HEK293T (cell line): Measurements from ENCODE around the gene DERL3.

Source experiments
- CTCF ChIA-PET: fragments of 350-600 bp; formaldehyde crosslinking; extraction: SDS; loops from one replicate; lab custom pipeline; 2021; ENCODE audit warnings: antibody characterized with exemption, inconsistent platforms; lab: Yijun Ruan, JAX
- POLR2A ChIA-PET: fragments of 350-600 bp; formaldehyde crosslinking; extraction: SDS; loops from one replicate; lab custom pipeline; 2020; ENCODE audit warnings: antibody characterized with exemption, inconsistent platforms; lab: Yijun Ruan, JAX
- DNase-seq: peaks from one replicate; pipeline ENCODE4 v3.0.0; 2012; ENCODE audit warnings: mixed read lengths; ENCODE audit errors: extremely low spot score
- ARNT ChIP-seq: fragments of 450-650 bp; IDR thresholded peaks from 2 replicates; pipeline ENCODE4 v1.6.1; 2017; ENCODE audit warnings: mild to moderate bottlenecking
- BHLHE40 ChIP-seq: fragments of 450-650 bp; IDR thresholded peaks from 2 replicates; pipeline ENCODE4 v1.6.1; 2016; ENCODE audit warnings: mild to moderate bottlenecking, moderate library complexity, borderline replicate concordance
- CTBP1 ChIP-seq: fragments of 450-650 bp; IDR thresholded peaks from 2 replicates; pipeline ENCODE4 v1.6.1; 2016; ENCODE audit warnings: borderline replicate concordance
- ELF4 ChIP-seq: fragments of 450-650 bp; IDR thresholded peaks from 2 replicates; pipeline ENCODE4 v1.6.1; 2017; ENCODE audit warnings: antibody characterized with exemption
- FOXA1 ChIP-seq: fragments of 450-650 bp; IDR thresholded peaks from 2 replicates; pipeline ENCODE4 v1.6.1; 2016; ENCODE audit warnings: mild to moderate bottlenecking
- FOXK2 ChIP-seq: fragments of 450-650 bp; IDR thresholded peaks from 2 replicates; pipeline ENCODE4 v1.6.1; 2016; ENCODE audit warnings: mild to moderate bottlenecking
- FOXM1 ChIP-seq: fragments of 450-650 bp; IDR thresholded peaks from 2 replicates; pipeline ENCODE4 v1.6.1; 2017; ENCODE audit warnings: mild to moderate bottlenecking, borderline replicate concordance
- HDGF ChIP-seq: fragments of 450-650 bp; IDR thresholded peaks from 2 replicates; pipeline ENCODE4 v1.6.1; 2017; ENCODE audit warnings: antibody characterized with exemption, borderline replicate concordance
- L3MBTL2 ChIP-seq: fragments of 450-650 bp; conservative IDR thresholded peaks from 2 replicates; pipeline ENCODE4 v1.6.1; 2016; ENCODE audit warnings: mild to moderate bottlenecking
- LEF1 ChIP-seq: fragments of 450-650 bp; IDR thresholded peaks from 2 replicates; pipeline ENCODE4 v1.6.1; 2017; ENCODE audit warnings: mild to moderate bottlenecking, borderline replicate concordance
- NFRKB ChIP-seq: fragments of 450-650 bp; IDR thresholded peaks from 2 replicates; pipeline ENCODE4 v1.6.1; 2016; ENCODE audit warnings: mild to moderate bottlenecking, moderate library complexity
- SP1 ChIP-seq: fragments of 450-650 bp; IDR thresholded peaks from 2 replicates; pipeline ENCODE4 v1.6.1; 2017
- SUZ12 ChIP-seq: fragments of 450-650 bp; IDR thresholded peaks from 2 replicates; pipeline ENCODE4 v1.6.1; 2016; ENCODE audit warnings: mild to moderate bottlenecking
- TARDBP ChIP-seq: fragments of 450-650 bp; IDR thresholded peaks from 2 replicates; pipeline ENCODE4 v1.6.1; 2016
- ZNF384 ChIP-seq: fragments of 450-650 bp; IDR thresholded peaks from 2 replicates; pipeline ENCODE4 v1.6.1; 2016
- TF ChIP-seq, protein P1 (sequence below): fragments of 450-650 bp; IDR thresholded peaks from 2 replicates; pipeline ENCODE4 v1.6.1; 2016

The DERL3 gene

DNA sequence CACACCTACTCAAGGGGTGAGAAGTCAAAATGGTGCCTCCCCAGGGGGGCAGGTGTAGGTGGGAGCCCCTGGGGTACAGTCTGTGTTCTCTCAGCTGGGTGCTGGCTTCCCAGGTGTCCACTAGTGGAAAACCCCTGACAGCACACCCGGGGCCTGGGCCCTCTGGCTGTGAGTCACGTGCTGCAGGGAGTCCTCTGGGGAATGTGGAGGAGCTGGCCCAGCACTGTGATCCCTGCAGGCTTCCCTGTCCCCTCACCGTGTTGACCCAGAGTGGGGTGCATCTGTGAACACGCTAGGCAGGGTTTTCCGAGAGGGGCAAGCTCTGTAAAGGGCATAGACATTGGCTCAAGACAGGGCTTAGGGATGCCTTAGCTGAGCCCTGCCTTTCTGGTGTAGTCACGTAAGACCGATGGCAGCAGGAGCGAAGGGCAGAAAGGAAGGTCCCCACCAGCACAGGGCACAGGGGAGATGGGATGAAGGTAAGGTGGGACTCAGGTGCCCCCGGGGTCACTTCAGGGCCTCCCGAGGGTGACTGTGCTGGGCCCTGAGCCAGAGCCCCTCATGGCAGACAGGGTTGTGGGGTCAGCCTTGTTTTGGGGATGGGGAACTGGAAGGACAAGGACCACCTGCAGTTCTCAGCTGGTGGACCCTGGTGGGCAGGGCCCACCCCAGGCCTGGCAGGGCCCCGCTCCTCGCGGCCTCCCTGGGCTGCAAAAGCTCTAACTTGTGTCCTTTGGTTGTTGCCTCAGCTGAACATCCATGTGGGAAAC is 14.1 kb downstream of the DERL3 start:
- POLR2A ChIA-PET: interaction anchor here (1.2 to 2.5 kb wide), 2 partner anchors 11 to 33 kb away, joined by 4 to 14 read pairs; partner anchors contain the start of gene SLC2A11
- TF ChIP-seq ZNF384 (no peak), LEF1 (no peak), SP1 (no peak), HDGF (no peak), L3MBTL2 (no peak)
- TF ChIP-seq, protein P1, sequence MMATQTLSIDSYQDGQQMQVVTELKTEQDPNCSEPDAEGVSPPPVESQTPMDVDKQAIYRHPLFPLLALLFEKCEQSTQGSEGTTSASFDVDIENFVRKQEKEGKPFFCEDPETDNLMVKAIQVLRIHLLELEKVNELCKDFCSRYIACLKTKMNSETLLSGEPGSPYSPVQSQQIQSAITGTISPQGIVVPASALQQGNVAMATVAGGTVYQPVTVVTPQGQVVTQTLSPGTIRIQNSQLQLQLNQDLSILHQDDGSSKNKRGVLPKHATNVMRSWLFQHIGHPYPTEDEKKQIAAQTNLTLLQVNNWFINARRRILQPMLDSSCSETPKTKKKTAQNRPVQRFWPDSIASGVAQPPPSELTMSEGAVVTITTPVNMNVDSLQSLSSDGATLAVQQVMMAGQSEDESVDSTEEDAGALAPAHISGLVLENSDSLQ: no peak
- CTCF ChIA-PET: interaction anchor here (1.2 kb wide), 1 partner anchor 33 kb away, joined by 3 read pairs; the partner anchor contains the start of gene SLC2A11
- DNase-seq: no peak

DNA sequence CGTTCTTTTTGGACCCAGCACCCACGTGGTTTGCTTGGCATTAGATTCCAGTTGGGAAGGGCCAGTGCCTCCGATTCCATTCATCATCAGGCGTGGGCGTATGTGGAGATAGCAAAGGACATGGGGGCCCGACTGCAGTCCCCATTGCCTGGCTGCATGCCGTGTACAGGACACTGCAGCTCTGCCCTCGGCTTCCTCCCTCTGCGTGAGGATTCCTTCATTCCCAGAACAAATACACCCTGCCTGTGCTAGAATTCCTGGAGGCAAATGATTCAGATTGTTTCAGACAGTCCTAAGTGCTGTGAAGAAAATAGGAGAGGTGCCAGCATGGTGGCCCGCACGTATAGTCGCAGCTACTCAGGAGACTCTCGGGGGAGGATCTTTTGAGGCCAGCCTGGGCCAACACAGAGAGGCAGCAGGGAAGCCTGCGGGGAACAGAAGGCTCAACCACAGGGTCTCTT is 15.4 kb downstream of the DERL3 start:
- no peak for TF ChIP-seq NFRKB
- TF ChIP-seq FOXM1: no peak
- TF ChIP-seq, protein P1: no peak
- TF ChIP-seq ARNT: no peak
- no peak for TF ChIP-seq L3MBTL2
- no peak for TF ChIP-seq TARDBP
- TF ChIP-seq BHLHE40: no peak
- no peak for TF ChIP-seq SUZ12
- TF ChIP-seq FOXK2: no peak
- no peak for TF ChIP-seq SP1
- no peak for TF ChIP-seq HDGF
- no peak for TF ChIP-seq FOXA1
- no peak for TF ChIP-seq LEF1
- TF ChIP-seq ELF4: no peak
- TF ChIP-seq CTBP1: no peak
- no peak for TF ChIP-seq ZNF384
- CTCF ChIA-PET: no interaction called here
- POLR2A ChIA-PET: interaction anchor here (0.6 to 1.4 kb wide), 2 partner anchors 34 to 104 kb away, joined by 3 to 4 read pairs; partner anchors contain the start of gene SLC2A11
- no peak for DNase-seq

GRCh38 chr22:23822101-23822671 is 16.6 kb downstream of the DERL3 start:
- TF ChIP-seq BHLHE40: no peak
- no peak for DNase-seq
- ChIA-PET CTCF (no interaction called here), POLR2A (interaction anchor here (0.7 to 1.4 kb wide), 2 partner anchors 27 to 35 kb away, joined by 3 read pairs; partner anchors contain the start of gene SLC2A11)

DNA sequence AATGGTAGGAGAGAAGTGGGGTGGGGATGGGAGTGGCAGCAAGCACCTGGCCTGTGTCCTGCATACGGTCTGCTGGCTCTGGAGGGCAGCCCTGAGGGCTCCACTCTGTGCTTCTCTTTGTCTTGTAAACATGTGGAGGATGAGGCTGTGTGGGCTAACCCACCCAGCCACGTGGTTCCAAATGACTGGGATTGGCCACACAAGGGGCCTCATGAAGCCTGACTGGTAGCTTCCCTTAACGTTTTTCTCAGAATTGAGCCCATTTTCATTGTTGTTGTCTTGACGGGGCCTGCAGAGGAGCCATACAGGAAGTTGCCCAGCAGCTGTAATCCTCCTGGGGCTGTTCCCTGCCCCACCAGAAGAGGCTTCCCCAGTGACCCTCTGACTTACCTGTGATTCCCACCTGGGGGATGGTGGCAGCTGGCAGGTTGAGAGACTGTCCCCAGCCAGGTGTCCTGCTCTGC is 18.0 kb downstream of the DERL3 start:
- no peak for DNase-seq
- POLR2A ChIA-PET: no interaction called here
- CTCF ChIA-PET: no interaction called here
- TF ChIP-seq LEF1 (no peak), ARNT (no peak), CTBP1 (no peak), FOXA1 (no peak), ZNF384 (no peak), ELF4 (no peak), TARDBP (no peak), SP1 (no peak), L3MBTL2 (no peak), FOXK2 (no peak), SUZ12 (no peak), HDGF (no peak), BHLHE40 (no peak), FOXM1 (no peak), NFRKB (no peak)
- TF ChIP-seq, protein P1: no peak

DNA sequence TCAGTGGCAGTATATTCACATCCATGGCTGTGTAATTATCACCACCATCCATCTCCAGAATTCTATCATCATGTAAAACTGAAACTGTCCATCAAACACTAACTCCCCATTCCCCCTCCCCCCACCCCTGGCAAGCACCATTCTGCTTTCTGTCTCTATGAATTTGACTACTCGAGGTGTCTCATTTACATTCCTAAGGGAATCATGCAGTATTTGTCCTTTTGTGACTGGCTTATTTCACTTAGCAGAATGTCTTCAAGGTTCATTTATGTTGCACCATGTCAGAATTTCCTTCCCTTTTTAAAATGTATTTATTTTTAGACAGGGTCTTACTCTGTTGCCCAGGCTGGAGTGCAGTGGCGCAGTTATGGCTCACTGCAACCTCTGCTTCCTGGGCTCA is 20.3 kb downstream of the DERL3 start:
- no peak for TF ChIP-seq TARDBP
- TF ChIP-seq CTBP1: no peak
- no peak for TF ChIP-seq FOXM1
- TF ChIP-seq BHLHE40: no peak
- TF ChIP-seq HDGF: no peak
- TF ChIP-seq L3MBTL2: no peak
- no peak for TF ChIP-seq SP1
- TF ChIP-seq NFRKB: no peak
- no peak for TF ChIP-seq FOXA1
- TF ChIP-seq ELF4: no peak
- TF ChIP-seq LEF1: no peak
- no peak for TF ChIP-seq ZNF384
- no peak for TF ChIP-seq ARNT
- no peak for TF ChIP-seq FOXK2
- no peak for TF ChIP-seq SUZ12
- TF ChIP-seq, protein P1: no peak
- DNase-seq: no peak
- ChIA-PET POLR2A (no interaction called here), CTCF (no interaction called here)
